GM18858 (cell line): ENCODE data around the gene POMGNT2.
"Not testable (repeated sequence)": the region's sequence is repeated elsewhere in the genome, so short reads cannot be mapped to it uniquely, and the experiment has no call there.

ENCODE experiments used
- ATAC-seq: cut with Tn5 transposase; IDR thresholded peaks from one replicate; pipeline ENCODE4 v1.9.1; 2021; ENCODE audit not compliant: unreplicated experiment

POMGNT2 gene

DNA sequence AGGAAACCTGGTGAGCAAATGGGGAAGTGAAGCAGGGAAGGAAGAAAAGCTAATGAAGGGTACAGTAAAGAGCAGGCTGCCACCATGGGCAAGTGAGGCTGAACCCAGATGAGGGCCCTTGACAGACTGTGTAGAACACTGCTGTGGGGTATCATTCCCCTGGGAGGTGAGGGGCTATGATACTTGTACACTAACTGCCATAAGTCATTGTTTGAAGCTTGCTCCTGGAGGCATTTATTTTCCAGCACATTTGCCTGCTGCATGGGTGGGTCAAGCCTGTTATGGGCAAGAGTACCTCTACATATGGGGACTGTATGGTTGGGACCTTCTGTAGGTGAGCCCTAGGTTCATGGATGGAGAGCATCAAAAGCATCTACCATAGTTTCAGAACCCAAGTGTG, 57.4 kb downstream of the POMGNT2 start:
- no peak for ATAC-seq

- no peak for ATAC-seq
Observed at GRCh38 chr3:43046583-43046982, 59.3 kb downstream of the POMGNT2 start.

DNA sequence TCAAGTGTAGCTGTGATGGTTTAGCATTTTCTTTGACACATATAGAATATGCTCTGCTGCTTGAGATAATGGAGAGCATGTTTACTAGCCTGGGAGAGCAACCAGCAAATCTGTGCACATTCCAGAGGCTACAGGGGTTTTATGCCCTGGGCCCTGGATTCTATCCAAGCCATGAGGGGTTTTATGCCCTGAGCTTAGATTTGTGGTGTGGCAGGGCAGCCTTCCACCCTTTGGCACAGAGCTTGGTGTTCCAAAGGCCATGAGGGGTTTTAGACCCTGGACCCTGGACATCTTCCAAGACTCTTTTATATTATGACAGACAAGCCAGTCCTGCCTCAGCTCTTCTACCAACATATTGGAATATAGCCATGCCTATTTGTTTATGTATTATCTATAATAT, 60.8 kb downstream of the POMGNT2 start:
- not testable (repeated sequence) for ATAC-seq

GRCh38 chr3:43043793-43044192, 62.1 kb downstream of the POMGNT2 start:
- ATAC-seq: no peak

- ATAC-seq: no peak
Observed at GRCh38 chr3:43043071-43043766, 62.7 kb downstream of the POMGNT2 start.

DNA sequence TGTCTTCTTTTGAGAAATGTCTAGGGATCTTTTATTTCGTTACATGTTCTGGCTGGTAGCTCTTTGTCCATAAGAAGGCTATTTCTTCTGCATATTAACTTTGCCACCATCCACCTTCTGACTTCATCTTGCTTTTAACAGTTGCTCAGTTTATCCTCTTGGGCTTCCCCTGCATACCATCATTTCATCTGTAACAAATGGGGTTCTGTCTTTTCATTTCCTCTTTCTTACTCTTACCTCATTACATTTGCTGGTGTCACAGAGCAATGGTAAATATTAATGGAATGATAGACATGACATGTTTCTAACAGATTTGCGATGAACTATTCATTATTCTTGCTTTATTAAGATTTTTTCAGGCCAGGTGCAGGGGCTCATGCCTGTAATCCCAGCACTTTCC, 64.4 kb downstream of the POMGNT2 start:
- ATAC-seq: no peak

- peak; percentile 49 for ATAC-seq
Observed at GRCh38 chr3:43038010-43038409, 67.9 kb downstream of the POMGNT2 start.

DNA sequence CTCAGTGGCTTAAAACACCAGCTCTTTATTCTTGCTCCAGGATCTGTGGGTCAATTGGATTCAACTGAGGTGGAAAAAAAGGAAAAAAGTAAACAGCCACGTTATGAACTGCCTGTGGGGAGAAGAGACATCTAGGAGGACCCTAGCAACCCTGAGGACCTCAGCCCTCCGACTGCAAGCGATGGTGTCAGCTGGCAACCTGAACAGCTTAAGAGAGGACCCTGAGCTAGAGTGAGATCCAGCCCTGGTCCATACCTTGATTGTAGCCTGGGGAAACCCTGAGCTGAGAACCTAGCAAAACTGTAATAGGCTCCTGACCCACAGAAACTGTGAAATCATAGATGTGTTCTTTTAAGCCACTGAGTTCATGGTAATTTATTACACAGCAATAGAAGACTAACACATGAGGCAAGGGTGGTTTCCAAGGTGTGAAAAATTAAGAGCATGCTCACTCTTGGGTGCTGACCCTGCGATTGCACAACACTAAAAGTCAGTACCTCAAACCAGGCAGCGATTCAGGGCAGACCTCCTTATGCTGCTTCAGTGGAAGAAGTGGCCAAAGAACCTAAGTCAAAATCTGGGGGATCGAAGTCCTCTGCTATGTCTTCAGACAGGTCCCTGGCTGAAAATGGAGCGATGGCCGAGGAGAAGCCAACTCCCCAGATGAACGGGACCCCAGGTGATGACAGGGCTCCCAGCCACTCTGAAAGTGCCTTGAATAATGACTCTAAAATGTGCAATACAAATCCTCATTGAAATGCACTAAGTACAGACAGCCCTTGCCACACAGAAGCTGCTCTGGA, 69.1 kb downstream of the POMGNT2 start:
- no peak for ATAC-seq

GRCh38 chr3:43035801-43036365, 70.0 kb downstream of the POMGNT2 start:
- no peak for ATAC-seq

DNA sequence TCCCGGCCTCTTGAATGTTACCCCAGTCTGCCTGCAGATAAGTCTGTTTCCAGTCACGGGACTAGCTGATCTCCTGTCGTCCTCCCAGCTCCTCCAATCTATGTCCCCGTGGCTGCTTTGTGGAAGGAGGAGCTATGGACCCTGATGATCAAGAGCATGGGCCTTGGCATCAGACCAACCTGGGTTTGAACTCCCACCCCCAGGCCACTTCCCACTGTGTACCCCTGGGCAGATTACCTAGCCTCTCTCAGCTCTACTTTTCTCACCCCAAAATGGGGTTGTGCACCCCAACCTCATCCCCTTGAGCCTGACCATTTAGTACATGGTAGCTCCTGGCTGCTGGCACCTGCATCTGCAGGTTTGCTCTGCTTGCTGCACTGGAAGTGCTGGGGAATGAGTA, 71.0 kb downstream of the POMGNT2 start:
- no peak for ATAC-seq

- ATAC-seq: no peak
Observed at GRCh38 chr3:43034200-43034599, 71.7 kb downstream of the POMGNT2 start.

DNA sequence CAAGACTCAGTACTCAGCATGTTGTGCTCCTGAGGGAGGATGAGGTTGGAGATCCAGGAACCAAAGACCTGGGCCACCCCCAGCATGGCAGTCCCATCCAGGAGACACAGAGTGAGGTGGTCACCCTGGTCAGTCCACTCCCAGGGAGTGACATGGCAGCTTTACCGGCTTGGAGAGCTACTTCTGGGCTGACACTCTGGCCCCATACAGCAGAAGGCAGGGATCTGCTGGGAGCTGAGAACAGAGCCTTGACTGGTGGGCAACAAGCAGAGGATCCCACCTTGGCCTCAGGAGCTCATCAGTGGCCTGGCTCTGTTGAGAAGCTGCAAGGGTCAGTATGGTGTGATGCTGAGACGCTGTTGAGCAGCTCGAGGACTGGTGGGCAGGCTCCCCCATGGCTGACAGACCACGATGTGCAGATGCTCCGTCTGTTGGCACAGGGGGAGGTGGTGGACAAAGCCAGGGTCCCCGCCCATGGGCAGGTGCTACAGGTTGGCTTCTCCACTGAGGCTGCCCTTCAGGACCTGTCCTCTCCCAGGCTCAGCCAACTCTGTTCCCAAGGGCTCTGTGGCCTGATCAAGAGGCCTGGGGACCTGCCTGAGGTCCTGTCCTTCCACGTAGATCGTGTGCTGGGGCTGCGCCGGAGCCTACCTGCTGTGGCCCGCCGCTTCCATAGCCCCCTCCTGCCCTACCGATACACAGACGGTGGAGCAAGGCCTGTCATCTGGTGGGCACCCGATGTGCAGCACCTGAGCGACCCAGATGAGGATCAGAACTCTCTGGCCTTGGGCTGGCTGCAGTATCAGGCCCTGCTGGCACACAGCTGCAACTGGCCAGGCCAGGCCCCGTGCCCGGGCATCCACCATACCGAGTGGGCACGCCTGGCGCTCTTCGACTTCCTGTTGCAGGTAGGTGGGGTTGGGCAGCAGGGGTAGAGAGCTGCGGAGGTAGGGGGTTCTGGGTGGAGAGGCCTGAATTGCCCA, 72.9 kb downstream of the POMGNT2 start:
- ATAC-seq: no peak

- ATAC-seq: no peak
Observed at GRCh38 chr3:43031889-43032545, 73.9 kb downstream of the POMGNT2 start.

GRCh38 chr3:43031485-43031884, 74.4 kb downstream of the POMGNT2 start:
- no peak for ATAC-seq

DNA sequence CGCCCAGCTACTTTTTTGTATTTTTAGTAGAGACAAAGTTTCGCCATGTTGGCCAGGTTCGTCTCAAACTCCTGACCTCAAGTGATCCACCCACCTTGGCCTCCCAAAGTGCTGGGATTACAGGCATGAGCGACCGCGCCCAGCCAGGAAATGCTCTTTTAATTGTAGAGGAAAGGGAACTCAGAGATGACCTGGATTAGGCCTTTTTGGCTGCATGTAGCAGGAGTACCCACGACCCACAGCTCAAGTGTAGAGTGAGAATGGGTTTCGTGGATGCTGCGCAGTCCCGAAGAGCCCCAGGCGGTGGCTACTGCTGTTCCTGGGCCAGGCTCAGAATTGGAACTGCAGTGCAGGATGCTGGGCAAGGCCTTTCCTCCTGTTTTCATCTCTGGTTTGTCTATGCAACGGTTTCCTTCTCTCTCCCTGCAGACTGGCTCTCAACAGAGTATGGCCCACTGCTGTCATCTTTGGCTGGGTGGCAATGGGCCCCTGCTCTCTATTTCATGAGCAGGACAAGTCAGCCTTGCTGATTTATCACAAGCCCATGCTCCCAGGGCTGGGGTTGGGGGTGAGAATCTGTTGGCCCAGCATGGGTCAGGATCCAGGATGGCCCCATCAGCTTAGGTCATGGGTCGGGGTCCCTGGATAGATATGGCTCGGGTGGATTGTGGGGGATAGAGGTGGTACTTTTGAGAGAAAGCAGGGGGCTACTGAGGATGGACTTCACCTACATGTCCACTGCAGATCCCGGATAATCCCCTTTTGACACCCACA, 75.5 kb downstream of the POMGNT2 start:
- no peak for ATAC-seq
